HEK293 (cell line): ENCODE data around the gene PLOD3.

Experiments used
- CTCF ChIA-PET: fragments of 350-600 bp; formaldehyde crosslinking; extraction: SDS; loops from one replicate; lab custom pipeline; 2021; ENCODE audit warnings: antibody characterized with exemption; lab: Yijun Ruan, JAX
- POLR2A ChIA-PET: fragments of 300-600 bp; formaldehyde crosslinking; extraction: SDS; loops from one replicate; lab custom pipeline; 2020; ENCODE audit warnings: antibody characterized with exemption, inconsistent platforms; lab: Yijun Ruan, JAX
- H3K27ac ChIP-seq: fragments of 200-500 bp; sonication (Bioruptor generic); 2 replicates; pipeline ENCODE4 v1.5.1; 2014; ENCODE audit warnings: low read depth, low read length, control low read depth, inconsistent platforms; ENCODE audit errors: extremely low read depth
- H3K36me3 ChIP-seq, 2 experiments: fragments of 200-500 bp in 1 of 2; sonication (Bioruptor generic) in 1 of 2; 1 replicate in 1 of 2; 2 replicates in 1 of 2; pipeline ENCODE4 v1.5.1; 2014 to 2017; ENCODE audit warnings: inconsistent platforms in 2 of 2, low read length in 2 of 2; ENCODE audit not compliant: control insufficient read depth in 2 of 2, insufficient read depth in 1 of 2
- H3K4me1 ChIP-seq: fragments of 200-500 bp; sonication (Bioruptor generic); 2 replicates; pipeline ENCODE4 v1.5.1; 2014; ENCODE audit warnings: mild to moderate bottlenecking, low read length, inconsistent platforms; ENCODE audit not compliant: control insufficient read depth, insufficient read depth
- H3K4me3 ChIP-seq: 2 replicates; pipeline ENCODE4 v1.5.1; 2011; ENCODE audit warnings: low read depth, mild to moderate bottlenecking, control low read depth, low read length, moderate library complexity
- H3K9me3 ChIP-seq: fragments of 200-500 bp; sonication (Bioruptor generic); 2 replicates; pipeline ENCODE4 v1.5.1; 2014; ENCODE audit warnings: low read depth, low read length, inconsistent platforms; ENCODE audit not compliant: control insufficient read depth, insufficient read depth
- CTCF ChIP-seq: fragments of 450-650 bp; formaldehyde crosslinking; IDR thresholded peaks from 2 replicates; pipeline ENCODE4 v1.5.1; 2016; ENCODE audit warnings: missing biosample characterization, missing genetic modification characterization
- EGR2 ChIP-seq: fragments of 450-650 bp; formaldehyde crosslinking; IDR thresholded peaks from 2 replicates; pipeline ENCODE4 v1.5.1; 2016; ENCODE audit warnings: low read depth, missing biosample characterization, missing genetic modification characterization
- ELK4 ChIP-seq: IDR thresholded peaks from 2 replicates; pipeline ENCODE4 v1.6.1; 2011; ENCODE audit warnings: mild to moderate bottlenecking, low read depth, low read length, borderline replicate concordance
- HOXA7 ChIP-seq: sonication (generic); formaldehyde crosslinking; IDR thresholded peaks from 2 replicates; pipeline ENCODE4 v1.8.1; 2022; ENCODE audit warnings: missing genetic modification reagents, borderline replicate concordance
- HOXD13 ChIP-seq: sonication (generic); formaldehyde crosslinking; IDR thresholded peaks from 2 replicates; pipeline ENCODE4 v1.8.0; 2022; ENCODE audit warnings: missing genetic modification reagents, borderline replicate concordance
- KLF1 ChIP-seq: fragments of 450-650 bp; formaldehyde crosslinking; IDR thresholded peaks from 2 replicates; pipeline ENCODE4 v1.5.1; 2016; ENCODE audit warnings: missing biosample characterization, missing genetic modification characterization
- PBX3 ChIP-seq: sonication (generic); formaldehyde crosslinking; IDR thresholded peaks from 2 replicates; pipeline ENCODE4 v1.8.1; 2022; ENCODE audit warnings: mild to moderate bottlenecking, moderate library complexity, missing genetic modification reagents
- ZFHX2 ChIP-seq: fragments of 450-650 bp; formaldehyde crosslinking; conservative IDR thresholded peaks from 2 replicates; pipeline ENCODE4 v1.5.1; 2016; ENCODE audit warnings: missing biosample characterization, missing genetic modification characterization
- ZNF114 ChIP-seq: fragments of 450-650 bp; formaldehyde crosslinking; IDR thresholded peaks from 2 replicates; pipeline ENCODE4 v1.5.0; 2017; ENCODE audit warnings: missing biosample characterization, missing genetic modification characterization
- ZNF138 ChIP-seq: fragments of 450-650 bp; formaldehyde crosslinking; IDR thresholded peaks from 2 replicates; pipeline ENCODE4 v1.5.1; 2016; ENCODE audit warnings: missing biosample characterization, missing genetic modification characterization, borderline replicate concordance
- ZNF175 ChIP-seq: fragments of 450-650 bp; formaldehyde crosslinking; IDR thresholded peaks from 2 replicates; pipeline ENCODE4 v1.5.1; 2016; ENCODE audit warnings: missing biosample characterization, missing genetic modification characterization
- ZNF223 ChIP-seq: fragments of 450-650 bp; formaldehyde crosslinking; IDR thresholded peaks from 2 replicates; pipeline ENCODE4 v1.5.1; 2016; ENCODE audit warnings: missing biosample characterization, missing genetic modification characterization
- ZNF274 ChIP-seq, 2 experiments: fragments of 200-500 bp in 1 of 2; fragments of 450-650 bp in 1 of 2; sonication (Bioruptor generic) in 1 of 2; formaldehyde crosslinking in 1 of 2; IDR thresholded peaks; 2 replicates each; pipeline versions ENCODE4 v1.5.1 to v1.6.1; 2014 to 2016; ENCODE audit warnings: borderline replicate concordance in 1 of 2, inconsistent platforms in 1 of 2, low read length in 1 of 2, missing biosample characterization in 1 of 2, missing genetic modification characterization in 1 of 2
- ZNF530 ChIP-seq: fragments of 450-650 bp; formaldehyde crosslinking; IDR thresholded peaks from 2 replicates; pipeline ENCODE4 v1.5.1; 2016; ENCODE audit warnings: low read depth, missing biosample characterization, missing genetic modification characterization
- ZNF654 ChIP-seq: fragments of 450-650 bp; formaldehyde crosslinking; IDR thresholded peaks from 2 replicates; pipeline ENCODE4 v1.5.1; 2016; ENCODE audit warnings: low read depth, missing biosample characterization, missing genetic modification characterization
- ZNF692 ChIP-seq: fragments of 450-650 bp; formaldehyde crosslinking; IDR thresholded peaks from 2 replicates; pipeline ENCODE4 v1.5.1; 2016; ENCODE audit warnings: missing biosample characterization, missing genetic modification characterization
- ZNF768 ChIP-seq: fragments of 450-650 bp; formaldehyde crosslinking; IDR thresholded peaks from 2 replicates; pipeline ENCODE4 v1.5.1; 2018; ENCODE audit warnings: missing biosample characterization, mild to moderate bottlenecking, missing genetic modification characterization

PLOD3 gene

GRCh38 chr7:101234636-101235035, 17.3 kb upstream of the PLOD3 start:
- Histone ChIP-seq H3K36me3 (peaks cover 0 to 23% of the 10 kb centered on the region in 2 experiments; a peak in 2 of 3 replicates), H3K27ac (no peak overlapping the region), H3K4me1 (no peaks in the 10 kb centered on the region), H3K9me3 (no peaks in the 10 kb centered on the region), H3K4me3 (no peak overlapping the region)
- CTCF ChIA-PET: interaction anchor here (0.8 to 1.8 kb wide), 5 partner anchors 10 to 55 kb away, joined by 3 to 28 read pairs (median 5); partner anchors contain the start of genes FIS1 and ZNHIT1
- TF ChIP-seq ZNF654 (tag by site-specific recombination): no peak
- peak; percentile 73 for TF ChIP-seq KLF1 (tag by site-specific recombination)
- TF ChIP-seq EGR2 (tag by site-specific recombination): peak; percentile 27; the same call in 1 of the 2 replicates
- POLR2A ChIA-PET: interaction anchor here (1.3 kb wide), 1 partner anchor 9 kb away, joined by 8 read pairs; no protein-coding TSS in a partner anchor

GRCh38 chr7:101233907-101234547, 16.6 kb upstream of the PLOD3 start:
- CTCF ChIA-PET: interaction anchor here (0.6 to 1.8 kb wide), 4 partner anchors 10 to 105 kb away, joined by 3 to 28 read pairs (median 4); partner anchors contain the start of gene FIS1
- H3K36me3 ChIP-seq: peaks cover 0 to 18% of the 10 kb centered on the region in 2 experiments; a peak in 2 of 3 replicates
- POLR2A ChIA-PET: interaction anchor here (1.0 to 1.3 kb wide), 2 partner anchors 10 to 16 kb away, joined by 4 to 8 read pairs; partner anchors contain the start of gene ZNHIT1
- H3K4me1 ChIP-seq: no peaks in the 10 kb centered on the region
- no peak overlapping the region for H3K4me3 ChIP-seq
- peak; percentile 12; the same call in 1 of the 2 replicates for TF ChIP-seq ZFHX2 (tag by site-specific recombination)
- TF ChIP-seq ZNF768 (tag by site-specific recombination): no peak
- no peak for TF ChIP-seq ELK4
- TF ChIP-seq ZNF114 (tag by site-specific recombination): no peak
- no peak for TF ChIP-seq ZNF175 (tag by site-specific recombination)
- TF ChIP-seq, all 188 proteins: peak for 1
- Histone ChIP-seq H3K27ac (no peak overlapping the region), H3K9me3 (no peaks in the 10 kb centered on the region)

- H3K27ac ChIP-seq: no peak overlapping the region
- POLR2A ChIA-PET: interaction anchor here (0.7 to 2.5 kb wide), 2 partner anchors 14 to 20 kb away, joined by 3 to 9 read pairs; partner anchors contain the start of genes PLOD3 and ZNHIT1
- H3K4me1 ChIP-seq: no peaks in the 10 kb centered on the region
These were observed 14.9 kb upstream of the PLOD3 start for GRCh38 chr7:101232141-101232850.

GRCh38 chr7:101231644-101232043, 14.3 kb upstream of the PLOD3 start:
- Histone ChIP-seq H3K4me1 (no peaks in the 10 kb centered on the region), H3K9me3 (no peaks in the 10 kb centered on the region), H3K27ac (no peak overlapping the region), H3K36me3 (peaks cover 0 to 10% of the 10 kb centered on the region in 2 experiments; a peak in 2 of 3 replicates), H3K4me3 (no peak overlapping the region)
- CTCF ChIA-PET: interaction anchor here (1.0 kb wide), 1 partner anchor 13 kb away, joined by 5 read pairs; no protein-coding TSS in a partner anchor
- POLR2A ChIA-PET: interaction anchor here (2.5 kb wide), 1 partner anchor 14 kb away, joined by 9 read pairs; the partner anchor contains the start of genes PLOD3 and ZNHIT1
- TF ChIP-seq HOXA7 (CRISPR knock-in tag) (no peak), ZNF223 (no peak), HOXD13 (no peak), ZNF274 (IDR thresholded peaks at IDR 0.05; ENCODE audit: low read length) (no peak), ZNF274 (tag by site-specific recombination; IDR thresholded peaks at IDR 0.05; ENCODE audit: borderline replicate concordance) (no peak), PBX3 (CRISPR knock-in tag) (no peak), ZNF530 (tag by site-specific recombination) (no peak), CTCF (tag by site-specific recombination) (no peak)

More at GRCh38 chr7:101232141-101232850, 14.9 kb upstream of the PLOD3 start:
- Histone ChIP-seq H3K4me3 (peak overlapping the region; percentile 30), H3K9me3 (no peaks in the 10 kb centered on the region), H3K36me3 (peaks cover 0 to 11% of the 10 kb centered on the region in 2 experiments; a peak in 2 of 3 replicates)
- CTCF ChIA-PET: interaction anchor here (1.6 kb wide), 1 partner anchor 12 kb away, joined by 4 read pairs; no protein-coding TSS in a partner anchor
- TF ChIP-seq ZNF692 (tag by site-specific recombination): peak; percentile 58; the same call in 1 of the 2 replicates
- TF ChIP-seq KLF1 (tag by site-specific recombination): peak; percentile 32
- TF ChIP-seq ZNF138 (tag by site-specific recombination): no peak
